Skeletal muscle cell (primary cell): ENCODE results near the gene DPH1.

Source experiments
- DNase-seq: peaks from one replicate; pipeline ENCODE4 v3.0.0-alpha.2; 2010; ENCODE audit warnings: low read depth
- H3K4me3 ChIP-seq: 2 replicates; pipeline ENCODE4 v1.5.1; 2011; ENCODE audit warnings: low read depth, mild to moderate bottlenecking, control low read depth, low read length, moderate library complexity

DPH1 gene

GRCh38 chr17:2090210-2090641 lies 60.3 kb downstream of the DPH1 start:
- no peak overlapping the region for H3K4me3 ChIP-seq
- DNase-seq = no peak

GRCh38 chr17:2090804-2091534 lies 61.0 kb downstream of the DPH1 start:
- H3K4me3 ChIP-seq = no peak overlapping the region
- DNase-seq = peak; percentile 92

- DNase-seq = no peak
- no peak overlapping the region for H3K4me3 ChIP-seq
Observed at GRCh38 chr17:2092253-2092652, 62.3 kb downstream of the DPH1 start.

DNA sequence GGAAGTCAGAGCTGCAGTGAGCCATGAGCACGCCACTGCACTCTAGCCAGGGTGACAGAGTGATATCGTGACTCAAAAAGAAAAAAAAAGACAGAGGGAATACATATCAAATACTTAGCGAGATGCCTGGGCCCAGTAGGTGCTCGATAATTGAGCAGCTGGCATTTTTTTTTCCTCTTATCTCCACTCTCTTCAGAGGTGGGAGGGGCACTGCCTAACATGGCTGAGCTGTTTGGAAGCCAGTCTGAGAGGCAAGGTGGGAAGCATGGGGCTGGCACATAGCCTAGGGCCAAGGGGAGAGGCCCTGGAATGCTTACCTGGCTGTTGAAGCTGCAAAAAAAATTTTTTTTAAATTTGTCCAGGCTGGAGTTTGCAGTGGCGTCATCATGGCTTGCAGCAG lies 63.4 kb downstream of the DPH1 start:
- H3K4me3 ChIP-seq = no peak overlapping the region

More for the DNA sequence above, 63.4 kb downstream of the DPH1 start:
- DNase-seq = no peak
